GM20000 (cell line): Measurements from ENCODE around the gene SLC66A2.

Experiments used
- DNase-seq: peaks from one replicate; pipeline ENCODE4 v3.0.0; 2012; ENCODE audit warnings: low spot score
- CTCF ChIP-seq: IDR thresholded peaks from 2 replicates; pipeline ENCODE4 v1.5.1; 2012; ENCODE audit warnings: mild to moderate bottlenecking, control low read depth; ENCODE audit errors: extremely low read depth, missing control alignments

SLC66A2 gene

GRCh38 chr18:79933765-79934164 lies 17.7 kb downstream of the SLC66A2 start:
- TF ChIP-seq CTCF, result no peak
- DNase-seq, result no peak

GRCh38 chr18:79932907-79933306 lies 18.5 kb downstream of the SLC66A2 start:
- TF ChIP-seq CTCF, result no peak
- DNase-seq, result no peak

GRCh38 chr18:79931475-79931874 lies 20.0 kb downstream of the SLC66A2 start:
- no peak for DNase-seq
- no peak for TF ChIP-seq CTCF

GRCh38 chr18:79930020-79930642 lies 21.3 kb downstream of the SLC66A2 start:
- no peak for DNase-seq
- TF ChIP-seq CTCF, result no peak

GRCh38 chr18:79928563-79928960 lies 22.9 kb downstream of the SLC66A2 start:
- no peak for TF ChIP-seq CTCF
- no peak for DNase-seq

GRCh38 chr18:79927607-79928562 lies 23.6 kb downstream of the SLC66A2 start:
- TF ChIP-seq CTCF, result no peak
- no peak for DNase-seq

- DNase-seq, result no peak
- no peak for TF ChIP-seq CTCF
These were observed 24.5 kb downstream of the SLC66A2 start for GRCh38 chr18:79926715-79927606.
